GM08714 (cell line): Measurements from ENCODE around the gene TRPM5.
"Not testable (repeated sequence)": the region's sequence is repeated elsewhere in the genome, so short reads cannot be mapped to it uniquely, and the experiment has no call there.

Experiments used
- H3K4me3 ChIP-seq: fragments of 200-500 bp; sonication (Bioruptor generic); 2 replicates; pipeline ENCODE4 v1.5.1; 2014; ENCODE audit warnings: mild to moderate bottlenecking, low read length, inconsistent platforms
- ZNF274 ChIP-seq: IDR thresholded peaks from 2 replicates; pipeline ENCODE4 v1.6.1; 2012; ENCODE audit warnings: mild to moderate bottlenecking, low read depth, low read length

TRPM5 gene, protein sequence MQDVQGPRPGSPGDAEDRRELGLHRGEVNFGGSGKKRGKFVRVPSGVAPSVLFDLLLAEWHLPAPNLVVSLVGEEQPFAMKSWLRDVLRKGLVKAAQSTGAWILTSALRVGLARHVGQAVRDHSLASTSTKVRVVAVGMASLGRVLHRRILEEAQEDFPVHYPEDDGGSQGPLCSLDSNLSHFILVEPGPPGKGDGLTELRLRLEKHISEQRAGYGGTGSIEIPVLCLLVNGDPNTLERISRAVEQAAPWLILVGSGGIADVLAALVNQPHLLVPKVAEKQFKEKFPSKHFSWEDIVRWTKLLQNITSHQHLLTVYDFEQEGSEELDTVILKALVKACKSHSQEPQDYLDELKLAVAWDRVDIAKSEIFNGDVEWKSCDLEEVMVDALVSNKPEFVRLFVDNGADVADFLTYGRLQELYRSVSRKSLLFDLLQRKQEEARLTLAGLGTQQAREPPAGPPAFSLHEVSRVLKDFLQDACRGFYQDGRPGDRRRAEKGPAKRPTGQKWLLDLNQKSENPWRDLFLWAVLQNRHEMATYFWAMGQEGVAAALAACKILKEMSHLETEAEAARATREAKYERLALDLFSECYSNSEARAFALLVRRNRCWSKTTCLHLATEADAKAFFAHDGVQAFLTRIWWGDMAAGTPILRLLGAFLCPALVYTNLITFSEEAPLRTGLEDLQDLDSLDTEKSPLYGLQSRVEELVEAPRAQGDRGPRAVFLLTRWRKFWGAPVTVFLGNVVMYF (N-terminal part only)

DNA sequence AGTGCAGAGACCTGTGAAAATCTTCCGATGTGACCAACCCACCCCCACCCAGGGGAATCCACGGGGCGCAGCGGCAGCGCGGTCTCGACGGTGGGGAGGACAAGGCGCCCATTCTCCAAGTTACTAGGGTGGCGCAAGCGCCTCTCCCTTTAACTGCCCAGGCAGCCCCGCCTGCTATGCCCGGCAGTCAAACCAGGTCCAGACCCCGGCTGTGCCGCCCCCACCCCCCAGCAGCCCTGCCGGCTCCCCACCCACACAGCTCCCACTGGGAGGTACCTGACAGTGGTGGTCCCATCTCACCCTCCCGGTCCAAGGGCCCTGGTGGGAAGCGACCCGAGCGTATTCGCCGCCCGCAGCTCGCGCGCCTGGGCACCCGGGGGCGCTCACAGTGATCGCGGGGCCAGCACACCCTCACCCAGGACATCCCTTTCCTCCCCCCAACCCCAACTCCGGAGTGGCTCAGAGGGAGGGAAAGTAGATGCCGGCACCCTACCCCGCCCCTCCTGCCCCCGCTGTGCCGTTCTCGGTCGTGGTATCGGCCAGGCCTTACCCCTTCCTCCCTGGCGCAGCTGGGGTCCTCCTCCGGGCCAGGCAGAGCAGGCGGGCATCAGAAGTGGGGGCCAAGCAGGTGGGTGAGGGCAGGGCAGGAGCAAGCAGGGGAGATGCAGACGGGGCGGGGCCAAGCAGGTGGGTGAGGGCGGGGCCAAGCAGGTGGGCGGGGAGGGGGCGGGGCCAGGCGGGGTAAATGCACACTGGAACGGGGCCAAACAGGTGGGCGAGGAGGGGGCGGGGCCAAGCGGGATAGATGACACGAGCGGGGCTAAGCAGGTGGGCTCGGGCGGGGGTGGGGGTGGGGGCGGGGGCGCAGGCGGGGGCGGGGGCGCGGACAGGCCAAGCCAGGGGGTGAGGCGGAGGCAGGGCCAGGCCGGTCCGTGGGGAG is at the start of gene TRPM5:
Gene TRPM5 (minus strand): TSS at position 634 of the 940 bp plus-strand sequence. CDS start 21,478 bp downstream, outside the sequence.
- TF ChIP-seq ZNF274, result no peak
- H3K4me3 ChIP-seq, result no peak within 1 kb of the TSS

DNA sequence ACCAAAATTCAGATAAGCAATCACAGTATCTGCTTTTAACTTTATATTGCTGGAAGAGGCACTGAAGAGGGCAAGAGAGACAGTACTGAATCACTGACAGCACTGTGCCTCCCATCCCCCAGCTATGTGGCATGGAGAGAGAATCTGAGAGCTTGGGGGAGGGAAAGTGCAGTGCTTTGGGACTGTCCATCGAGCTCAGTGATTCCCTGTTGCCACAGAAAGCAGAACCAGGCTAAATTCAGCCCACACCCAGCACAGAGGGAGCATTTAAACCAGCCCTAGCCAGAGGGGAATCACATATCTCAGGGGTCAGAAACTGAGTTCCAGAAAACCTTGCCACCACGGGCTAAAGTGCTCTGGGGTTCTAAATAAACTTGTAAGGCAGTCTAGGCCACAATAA is 44.8 kb upstream of the TRPM5 start:
- TF ChIP-seq ZNF274, result no peak
- no peak overlapping the region for H3K4me3 ChIP-seq

DNA sequence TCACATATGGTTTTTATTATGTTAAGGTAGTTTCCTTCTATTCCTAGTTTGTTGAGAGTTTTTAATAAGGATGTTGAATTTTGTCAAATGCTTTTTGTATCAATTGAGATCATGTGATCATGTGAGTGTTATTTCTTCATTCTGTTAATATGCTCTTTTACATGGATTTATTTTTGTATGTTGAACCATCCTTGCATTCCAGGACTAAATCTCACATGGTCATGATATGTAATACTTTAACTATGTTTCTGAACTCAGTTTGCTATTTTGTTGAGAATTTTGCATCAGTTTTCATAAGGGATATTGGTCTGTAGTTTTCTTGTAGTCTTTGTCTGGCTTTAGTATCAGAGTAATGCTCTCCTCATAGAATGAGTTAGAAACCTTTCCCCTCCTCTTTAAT is 43.7 kb upstream of the TRPM5 start:
- H3K4me3 ChIP-seq, result no peak overlapping the region
- no peak for TF ChIP-seq ZNF274

DNA sequence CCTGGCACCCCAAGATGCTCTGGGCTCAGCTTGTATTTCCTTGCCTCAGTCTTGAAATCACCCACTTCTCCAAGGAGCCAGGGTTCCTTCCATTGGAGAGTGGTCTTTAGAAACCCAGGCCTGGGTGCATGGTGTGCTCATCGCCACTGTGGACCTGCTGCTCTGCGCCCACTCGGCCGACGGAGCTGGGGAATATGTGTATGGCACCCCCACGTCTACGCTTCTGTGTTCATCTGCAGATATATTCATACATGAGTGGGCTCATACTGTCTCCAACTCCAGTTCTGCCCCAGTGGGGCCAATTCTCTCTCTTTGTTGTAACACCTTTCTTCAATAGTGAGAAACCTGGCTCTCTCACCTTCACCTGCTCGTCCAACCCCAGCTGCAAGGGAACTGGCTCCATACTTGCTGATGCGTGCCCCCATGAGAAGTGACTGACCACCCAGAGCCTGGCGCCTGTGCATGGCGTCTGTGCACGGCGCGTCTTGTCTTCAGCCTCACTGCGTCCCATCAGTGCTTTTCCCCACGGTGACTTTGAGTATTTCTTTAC is 40.3 kb upstream of the TRPM5 start:
- TF ChIP-seq ZNF274, result no peak
- H3K4me3 ChIP-seq, result no peak overlapping the region

DNA sequence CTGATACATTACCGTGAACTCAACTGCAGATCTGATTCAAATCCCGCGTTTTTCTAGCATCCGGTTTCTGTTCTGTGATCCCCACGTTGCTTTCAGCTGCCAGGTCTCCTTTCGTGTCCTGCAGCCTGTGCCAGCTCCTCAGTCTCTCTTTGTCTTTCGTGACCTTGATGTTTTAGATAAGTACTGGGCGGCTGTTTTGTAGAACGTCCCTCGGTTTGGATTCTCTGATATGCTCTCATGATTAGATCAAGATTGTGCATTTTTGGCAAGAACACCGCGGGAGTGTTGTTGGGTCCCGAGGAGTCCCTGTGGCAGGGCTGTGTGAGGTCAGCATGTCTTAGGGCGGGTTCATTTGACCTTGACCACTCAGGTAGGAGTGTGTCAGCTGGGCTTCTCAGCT is 39.1 kb upstream of the TRPM5 start:
- no peak for TF ChIP-seq ZNF274

DNA sequence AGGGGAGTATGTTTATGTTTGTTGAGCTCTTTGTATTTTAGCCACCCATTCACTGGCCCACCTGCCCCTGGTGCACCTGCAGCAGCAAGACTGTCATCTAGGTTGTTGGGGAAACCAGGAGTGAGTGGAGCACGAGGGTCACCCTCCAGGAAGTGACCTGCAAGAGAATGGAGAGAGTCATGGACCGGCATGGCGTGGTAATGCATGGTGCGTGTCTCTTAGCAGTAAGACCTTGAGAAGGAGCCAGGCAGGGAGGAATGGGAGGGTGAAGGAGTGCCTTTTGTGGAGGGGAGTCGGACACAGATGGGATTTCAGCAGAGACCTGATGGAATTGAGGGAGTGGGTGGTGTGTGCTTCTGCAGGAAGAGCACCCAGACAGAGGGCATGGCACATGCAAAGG is 38.4 kb upstream of the TRPM5 start:
- TF ChIP-seq ZNF274, result no peak
- no peak overlapping the region for H3K4me3 ChIP-seq

More for the DNA sequence above, 39.1 kb upstream of the TRPM5 start:
- no peak overlapping the region for H3K4me3 ChIP-seq

DNA sequence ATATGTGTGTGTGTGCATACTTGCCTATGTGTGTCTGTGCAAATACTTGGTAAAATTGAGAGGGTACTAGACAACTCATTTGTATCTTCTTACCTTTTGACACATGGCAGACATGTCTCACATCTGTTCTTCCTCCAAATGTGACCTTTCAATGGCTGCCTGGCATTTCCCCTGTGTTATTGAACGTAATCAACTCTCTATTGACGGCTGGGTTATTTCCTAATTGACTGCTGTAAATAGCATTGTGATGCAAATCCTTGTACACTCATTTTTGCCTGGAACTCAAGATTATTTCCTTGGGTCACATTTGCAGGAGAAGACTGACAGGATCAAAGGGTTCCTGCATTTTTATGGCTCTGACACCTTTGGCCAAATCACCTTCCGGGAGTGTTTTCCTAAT is 37.9 kb upstream of the TRPM5 start:
- no peak overlapping the region for H3K4me3 ChIP-seq
- no peak for TF ChIP-seq ZNF274

DNA sequence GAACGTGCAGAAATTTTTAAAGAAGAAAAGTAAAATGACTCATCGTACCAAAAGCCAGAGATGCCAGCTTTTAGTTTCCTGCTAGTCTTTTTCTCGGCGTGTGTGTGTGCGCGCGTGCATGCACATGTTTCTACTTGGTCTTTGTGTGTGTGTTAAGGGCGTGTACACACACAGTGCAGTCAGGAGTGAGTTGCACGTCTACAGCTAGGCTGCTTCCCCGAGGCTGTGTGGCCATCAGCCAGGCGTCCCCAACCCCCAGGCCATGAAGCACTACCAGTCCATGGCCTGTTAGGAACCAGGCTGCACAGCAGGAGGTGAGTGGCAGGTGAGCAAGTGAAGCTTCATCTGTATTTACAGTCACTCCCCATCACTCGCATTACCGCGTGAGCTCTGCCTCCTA is 36.9 kb upstream of the TRPM5 start:
- no peak for TF ChIP-seq ZNF274
- H3K4me3 ChIP-seq, result no peak overlapping the region

DNA sequence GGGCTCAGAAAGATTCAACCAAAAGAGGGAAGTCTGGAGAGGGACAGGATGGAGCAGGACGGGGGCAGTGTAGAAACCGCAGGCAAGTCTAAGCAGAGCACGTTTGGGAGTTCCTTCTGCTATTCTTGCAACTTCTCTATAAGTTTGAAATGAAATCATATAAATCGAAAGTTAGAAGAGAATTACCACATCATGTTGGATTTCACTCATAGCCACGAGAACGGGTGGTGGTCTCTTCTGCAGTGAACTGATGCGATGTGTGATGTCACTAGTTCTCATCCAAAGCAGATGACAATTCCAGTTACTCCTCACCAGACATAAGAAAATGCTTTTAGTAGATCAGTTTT is 36.5 kb upstream of the TRPM5 start:
- TF ChIP-seq ZNF274, result no peak
- H3K4me3 ChIP-seq, result no peak overlapping the region

DNA sequence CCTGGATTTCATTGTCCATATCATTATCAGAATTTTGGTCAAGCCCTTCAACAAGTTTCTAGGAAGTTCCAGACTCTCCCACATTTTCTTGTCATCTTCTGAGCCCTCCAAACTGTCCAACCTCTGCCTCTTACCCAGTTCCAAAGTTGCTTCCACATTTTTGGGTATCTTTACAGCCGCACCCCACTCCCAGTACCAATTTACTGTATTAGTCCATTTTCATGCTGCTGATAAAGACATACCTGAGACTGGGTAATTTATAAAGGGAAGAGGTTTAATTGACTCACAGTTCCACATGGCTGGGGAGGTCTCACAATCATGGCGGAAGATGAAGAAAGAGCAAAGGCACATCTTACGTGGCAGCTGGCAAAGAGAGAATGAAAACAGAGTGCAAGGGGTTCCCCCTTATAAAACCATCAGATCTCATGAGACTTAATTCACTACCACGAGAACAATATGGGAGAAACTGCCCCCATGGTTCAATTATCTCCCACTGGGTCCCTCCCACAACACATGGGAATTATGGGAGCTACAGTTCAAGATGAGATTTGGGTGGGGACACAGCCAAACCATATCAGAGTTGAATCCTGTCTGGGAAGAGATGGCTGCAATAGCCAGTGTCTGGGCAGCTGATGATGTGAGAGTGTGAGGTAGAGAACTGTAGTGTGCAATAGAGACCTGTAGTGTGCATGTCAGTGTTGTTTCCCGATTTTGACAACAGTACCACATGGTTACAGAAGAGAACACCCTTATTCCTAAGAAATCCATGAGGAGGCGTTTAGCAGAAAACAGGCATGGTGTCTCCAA is 36.0 kb upstream of the TRPM5 start:
- not testable (repeated sequence) for H3K4me3 ChIP-seq

DNA sequence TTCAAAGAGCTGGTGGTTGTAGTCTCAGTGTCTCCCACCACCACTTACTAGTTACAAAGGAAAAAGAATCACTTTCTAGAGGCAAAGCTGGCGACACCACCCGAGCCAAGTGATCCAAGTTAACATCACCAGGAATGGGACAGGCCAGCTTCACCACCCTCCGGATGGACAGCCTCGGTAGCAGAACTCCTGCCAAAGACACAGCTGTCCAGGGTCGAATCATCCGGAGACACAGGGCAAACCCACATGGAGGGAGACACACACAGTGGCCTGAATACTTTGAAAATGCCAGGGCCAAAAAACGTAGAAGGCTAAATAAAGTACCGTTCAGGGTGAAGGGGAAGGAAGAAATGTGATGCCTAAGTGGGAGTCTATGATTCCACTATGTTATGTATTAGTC is 33.6 kb upstream of the TRPM5 start:
- H3K4me3 ChIP-seq, result no peak overlapping the region
- no peak for TF ChIP-seq ZNF274

DNA sequence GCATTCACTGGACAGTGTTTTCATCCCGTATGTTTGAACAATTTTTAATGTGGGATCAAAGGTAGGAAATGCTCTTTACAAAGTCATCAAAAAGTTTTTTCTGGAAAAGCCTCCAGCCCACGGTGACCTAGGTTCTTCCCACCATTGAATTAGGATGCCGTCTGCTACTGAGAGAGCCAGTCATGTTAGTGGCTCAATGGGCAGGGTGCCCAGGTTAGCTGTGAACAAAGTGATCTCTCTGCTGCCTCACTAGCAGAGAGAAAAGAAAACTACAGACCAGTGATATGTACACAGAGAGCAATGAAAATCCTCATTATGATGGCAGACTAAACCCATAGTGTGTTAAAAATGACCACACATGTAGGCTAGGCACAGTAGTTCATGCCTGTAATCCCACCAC is 32.9 kb upstream of the TRPM5 start:
- no peak overlapping the region for H3K4me3 ChIP-seq
- no peak for TF ChIP-seq ZNF274

DNA sequence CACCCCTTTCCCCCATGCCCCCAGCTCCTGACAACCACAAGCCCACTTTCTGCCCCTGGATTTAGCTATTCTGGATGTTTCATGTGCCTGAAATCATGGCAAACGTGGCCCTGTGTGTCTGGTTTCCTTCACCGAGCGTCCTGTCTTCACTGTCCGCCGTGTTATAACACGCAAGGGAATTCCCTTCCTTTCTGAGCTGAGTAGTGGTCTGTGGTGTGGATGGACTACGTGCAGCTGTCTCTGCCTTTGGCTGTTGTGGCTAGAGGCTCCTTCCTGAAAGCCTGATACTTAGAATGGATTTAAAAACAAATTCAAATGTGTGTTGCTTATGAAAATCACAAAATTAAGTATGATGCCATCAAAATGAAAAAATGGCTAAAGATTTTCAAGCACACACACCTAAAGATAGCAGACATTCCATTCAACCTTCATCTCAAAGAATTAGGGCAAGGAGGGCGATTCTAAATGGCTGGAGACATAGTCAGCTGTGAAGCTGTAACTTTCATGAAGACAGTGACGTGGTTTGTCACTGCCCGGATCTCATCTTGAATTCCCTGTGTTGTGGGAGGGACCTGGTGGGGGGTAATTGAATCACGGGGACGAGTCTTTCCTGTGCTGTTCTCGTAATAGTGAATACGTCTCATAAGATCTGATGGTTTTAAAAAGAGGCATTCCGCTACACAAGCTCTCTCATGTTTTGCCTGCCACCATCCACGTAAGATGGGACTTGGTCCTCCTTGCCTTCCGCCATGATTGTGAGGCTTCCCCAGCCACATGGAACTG is 31.0 kb upstream of the TRPM5 start:
- TF ChIP-seq ZNF274, result no peak
- H3K4me3 ChIP-seq, result no peak overlapping the region
